Body of pancreas (tissue), 4 donors: Measurements from ENCODE around the gene AP5B1.

Source experiments
- POLR2A ChIP-seq, 3 donors: fragments of 450-650 bp; IDR thresholded peaks; one replicate each; pipeline ENCODE4 v1.6.1; 2016; ENCODE audit warnings: antibody characterized with exemption in 3 of 3, mild to moderate bottlenecking in 2 of 3
- TF ChIP-seq, protein P1 (sequence below), 7 experiments: fragments of 450-650 bp in 4 of 7; fragments of 200-600 bp in 3 of 7; sonication (generic) in 3 of 7; IDR thresholded peaks; one replicate each; pipeline ENCODE4 v1.5.1; 2016 to 2019; ENCODE audit warnings: antibody characterized with exemption in 7 of 7

DNA sequence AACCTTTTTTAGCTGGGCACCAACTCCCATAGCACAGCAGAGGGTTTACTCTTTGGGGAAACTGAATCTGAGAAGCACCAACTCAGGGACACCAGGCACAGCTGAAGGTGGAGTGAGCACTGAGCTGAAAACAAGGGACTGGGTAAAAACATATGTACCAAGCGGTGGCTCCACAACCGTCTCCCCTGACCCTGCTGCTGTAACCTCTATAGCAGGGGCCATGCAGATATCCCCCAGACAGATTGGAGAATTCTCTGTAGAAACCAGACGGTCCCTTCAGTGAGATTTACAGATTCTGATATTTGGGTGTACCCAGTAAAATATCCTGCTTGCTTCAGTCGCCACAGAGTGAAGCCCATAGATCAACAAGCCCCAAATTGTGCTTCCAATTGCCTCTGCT is 48.7 kb upstream of the AP5B1 start:
- TF ChIP-seq POLR2A (IDR thresholded peaks at IDR 0.05), result no peak
- TF ChIP-seq, protein P1, sequence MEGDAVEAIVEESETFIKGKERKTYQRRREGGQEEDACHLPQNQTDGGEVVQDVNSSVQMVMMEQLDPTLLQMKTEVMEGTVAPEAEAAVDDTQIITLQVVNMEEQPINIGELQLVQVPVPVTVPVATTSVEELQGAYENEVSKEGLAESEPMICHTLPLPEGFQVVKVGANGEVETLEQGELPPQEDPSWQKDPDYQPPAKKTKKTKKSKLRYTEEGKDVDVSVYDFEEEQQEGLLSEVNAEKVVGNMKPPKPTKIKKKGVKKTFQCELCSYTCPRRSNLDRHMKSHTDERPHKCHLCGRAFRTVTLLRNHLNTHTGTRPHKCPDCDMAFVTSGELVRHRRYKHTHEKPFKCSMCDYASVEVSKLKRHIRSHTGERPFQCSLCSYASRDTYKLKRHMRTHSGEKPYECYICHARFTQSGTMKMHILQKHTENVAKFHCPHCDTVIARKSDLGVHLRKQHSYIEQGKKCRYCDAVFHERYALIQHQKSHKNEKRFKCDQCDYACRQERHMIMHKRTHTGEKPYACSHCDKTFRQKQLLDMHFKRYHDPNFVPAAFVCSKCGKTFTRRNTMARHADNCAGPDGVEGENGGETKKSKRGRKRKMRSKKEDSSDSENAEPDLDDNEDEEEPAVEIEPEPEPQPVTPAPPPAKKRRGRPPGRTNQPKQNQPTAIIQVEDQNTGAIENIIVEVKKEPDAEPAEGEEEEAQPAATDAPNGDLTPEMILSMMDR (IDR thresholded peaks at IDR 0.05), result no peak
